Effector CD4-positive, alpha-beta T cell (primary cell): Measurements from ENCODE around the gene CDC34.
"Not testable (repeated sequence)": the region's sequence is repeated elsewhere in the genome, so short reads cannot be mapped to it uniquely, and the experiment has no call there.

Experiments
- DNase-seq: peaks from one replicate; pipeline ENCODE4 v3.0.0-alpha.2; 2020

CDC34 gene

DNA sequence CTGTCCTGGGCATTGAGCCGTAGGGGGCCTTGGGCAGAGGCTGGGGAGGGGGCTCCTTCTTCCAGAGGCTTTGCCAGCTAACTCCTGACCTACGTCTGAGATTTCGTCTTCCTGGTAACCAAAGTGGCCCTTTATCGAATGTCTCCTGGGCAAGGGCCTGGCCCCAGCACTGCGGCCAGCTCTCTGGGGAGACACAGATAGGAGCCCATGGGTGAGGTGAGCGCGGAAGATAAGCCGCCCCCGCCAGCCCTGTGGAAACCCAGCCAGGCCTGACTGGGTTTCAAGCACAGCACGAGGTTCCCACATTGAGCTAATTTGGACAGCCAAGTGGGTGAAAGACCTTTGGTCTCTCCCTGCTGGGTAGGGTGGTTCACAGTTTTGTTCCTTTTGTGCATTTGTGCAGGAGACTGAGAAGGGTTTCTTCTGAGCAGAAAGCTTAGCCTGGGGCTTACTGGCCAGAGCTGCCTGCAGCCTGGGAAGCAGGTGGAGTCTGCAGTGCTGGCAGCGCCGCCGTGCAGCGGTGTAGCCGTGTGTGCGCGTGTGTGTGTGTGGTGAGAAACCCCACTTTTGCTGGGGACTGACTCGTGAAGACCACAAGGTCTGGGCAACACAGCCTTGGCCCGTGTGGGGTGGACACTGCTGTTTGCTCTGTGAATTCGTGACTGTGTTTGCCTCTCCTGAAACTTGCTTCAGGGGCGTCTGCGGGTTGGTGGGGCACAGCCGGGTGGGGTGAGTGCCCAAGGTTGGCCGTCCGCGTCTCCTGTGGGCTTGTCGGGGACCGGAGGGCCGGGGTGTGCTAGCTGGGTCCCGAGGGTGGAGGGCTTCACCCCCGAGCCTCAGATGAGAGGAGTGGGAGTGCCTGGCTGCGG is 43.3 kb downstream of the CDC34 start:
- DNase-seq, result no peak

DNA sequence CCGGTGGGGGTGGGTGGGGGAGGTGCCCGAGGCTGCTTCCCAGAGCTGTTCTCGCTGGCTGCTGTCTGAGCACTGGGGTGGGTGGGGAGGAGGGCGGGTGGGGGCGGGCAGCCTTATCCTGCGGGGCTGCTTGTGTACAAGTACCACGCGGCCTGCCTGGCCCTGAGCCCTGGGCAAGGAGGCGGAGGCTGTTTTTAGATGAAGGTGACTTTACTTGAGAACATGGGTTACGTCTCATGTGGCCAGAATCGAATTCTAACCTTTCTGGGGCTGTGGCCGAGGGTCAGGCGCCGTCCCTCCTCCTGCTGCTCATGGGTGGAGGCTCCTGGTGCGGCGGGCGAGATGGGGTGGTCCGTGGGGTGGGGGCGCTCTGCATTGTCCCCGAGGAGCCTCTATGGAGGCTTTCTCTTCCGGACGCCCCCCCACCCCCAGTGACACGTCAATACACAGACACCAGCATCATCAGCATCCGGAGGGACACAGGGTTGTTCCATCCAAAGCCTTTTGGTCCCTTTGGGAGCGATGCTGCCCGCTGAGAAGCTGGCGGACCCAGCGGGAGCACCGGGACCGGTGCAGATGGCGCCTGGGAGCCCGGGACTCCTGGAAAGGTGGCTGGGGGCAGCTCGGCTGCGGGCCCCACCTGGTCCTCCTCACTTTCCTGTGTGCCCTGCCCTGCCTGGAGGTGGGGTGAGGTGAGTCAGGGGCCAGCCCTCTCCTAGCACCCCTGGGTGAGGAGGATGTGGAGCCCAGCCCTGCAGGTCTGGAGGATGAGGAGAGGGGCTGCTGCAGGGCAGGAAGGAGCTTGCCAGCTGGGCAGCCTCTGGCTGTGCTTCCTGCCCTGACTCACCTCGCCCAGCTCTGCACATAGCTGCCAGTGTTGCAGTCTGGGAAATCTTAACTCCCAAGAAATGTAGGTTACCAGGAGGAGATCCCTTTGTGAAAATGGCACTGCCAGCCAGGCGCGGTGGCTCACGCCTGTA is 44.3 kb downstream of the CDC34 start:
- no peak for DNase-seq

DNA sequence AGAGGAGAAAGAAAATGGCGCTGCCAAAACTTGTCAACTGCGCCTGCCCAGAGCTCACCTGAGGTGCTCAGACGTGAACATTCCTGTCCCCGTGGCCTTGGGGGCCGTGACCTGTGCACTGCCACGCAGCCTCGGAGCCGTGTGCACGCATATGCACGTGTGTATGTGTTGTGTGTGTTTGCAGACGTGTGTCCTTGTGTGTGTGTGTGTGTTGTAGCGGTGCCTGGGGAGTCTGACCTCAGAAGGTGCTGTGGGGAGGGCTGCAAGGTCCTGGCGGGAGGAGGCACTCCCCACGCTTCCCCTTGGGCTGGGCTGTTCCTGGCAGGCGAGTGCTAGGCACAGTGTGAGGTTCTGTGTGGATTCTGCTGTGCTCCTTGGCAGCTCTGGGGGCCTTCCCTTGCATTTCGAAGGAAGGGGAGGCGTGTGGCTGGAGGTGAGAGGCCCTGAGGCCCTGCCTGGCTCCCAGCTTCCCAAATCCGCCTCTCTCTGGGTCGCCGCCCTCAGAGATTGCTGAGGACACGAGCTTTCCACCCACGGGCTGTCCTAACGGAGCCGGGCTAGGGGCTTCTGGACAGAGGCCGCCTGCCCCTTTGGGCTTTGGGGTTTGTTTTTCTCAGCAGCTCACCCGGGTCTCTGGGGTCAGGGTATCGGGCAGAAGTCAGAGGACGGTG is 45.3 kb downstream of the CDC34 start:
- no peak for DNase-seq

GRCh38 chr19:577439-578392 is 46.2 kb downstream of the CDC34 start:
- no peak for DNase-seq

DNA sequence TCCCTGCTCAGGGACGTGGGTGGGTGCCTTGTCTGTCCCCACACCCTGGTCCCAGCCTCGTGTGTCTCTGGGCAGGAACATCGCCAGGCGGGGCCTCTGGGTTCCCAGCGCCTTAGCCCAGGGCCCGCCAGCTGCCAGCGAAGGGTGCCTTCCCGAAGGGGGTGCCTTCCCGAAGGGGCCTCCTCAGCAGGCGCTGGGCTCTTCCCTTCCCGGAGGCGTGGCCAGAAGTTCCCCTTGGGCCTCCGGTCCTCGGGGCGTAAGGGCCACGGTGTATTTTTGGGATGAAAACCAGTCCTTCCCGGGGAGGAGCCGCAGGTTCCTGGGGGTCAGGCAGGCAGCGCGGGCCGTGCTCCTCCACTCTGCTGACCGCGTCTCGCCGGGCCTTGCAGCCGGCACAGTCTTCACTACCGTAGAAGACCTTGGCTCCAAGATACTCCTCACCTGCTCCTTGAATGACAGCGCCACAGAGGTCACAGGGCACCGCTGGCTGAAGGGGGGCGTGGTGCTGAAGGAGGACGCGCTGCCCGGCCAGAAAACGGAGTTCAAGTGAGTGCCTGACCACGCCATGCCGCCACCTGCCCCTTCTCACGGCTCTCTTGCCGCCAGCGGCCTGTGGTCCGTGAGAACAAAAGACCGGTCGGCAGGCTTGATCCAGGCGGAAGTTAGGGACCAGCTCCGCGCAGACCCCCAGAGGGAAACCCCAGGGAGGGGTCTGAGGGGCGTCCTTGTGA is 47.7 kb downstream of the CDC34 start:
- DNase-seq, result no peak

GRCh38 chr19:579842-580155 is 48.2 kb downstream of the CDC34 start:
- no peak for DNase-seq

GRCh38 chr19:580274-580835 is 48.8 kb downstream of the CDC34 start:
- DNase-seq, result no peak

GRCh38 chr19:581399-582111 is 50.0 kb downstream of the CDC34 start:
- no peak for DNase-seq

GRCh38 chr19:582497-583197 is 51.1 kb downstream of the CDC34 start:
- no peak for DNase-seq

DNA sequence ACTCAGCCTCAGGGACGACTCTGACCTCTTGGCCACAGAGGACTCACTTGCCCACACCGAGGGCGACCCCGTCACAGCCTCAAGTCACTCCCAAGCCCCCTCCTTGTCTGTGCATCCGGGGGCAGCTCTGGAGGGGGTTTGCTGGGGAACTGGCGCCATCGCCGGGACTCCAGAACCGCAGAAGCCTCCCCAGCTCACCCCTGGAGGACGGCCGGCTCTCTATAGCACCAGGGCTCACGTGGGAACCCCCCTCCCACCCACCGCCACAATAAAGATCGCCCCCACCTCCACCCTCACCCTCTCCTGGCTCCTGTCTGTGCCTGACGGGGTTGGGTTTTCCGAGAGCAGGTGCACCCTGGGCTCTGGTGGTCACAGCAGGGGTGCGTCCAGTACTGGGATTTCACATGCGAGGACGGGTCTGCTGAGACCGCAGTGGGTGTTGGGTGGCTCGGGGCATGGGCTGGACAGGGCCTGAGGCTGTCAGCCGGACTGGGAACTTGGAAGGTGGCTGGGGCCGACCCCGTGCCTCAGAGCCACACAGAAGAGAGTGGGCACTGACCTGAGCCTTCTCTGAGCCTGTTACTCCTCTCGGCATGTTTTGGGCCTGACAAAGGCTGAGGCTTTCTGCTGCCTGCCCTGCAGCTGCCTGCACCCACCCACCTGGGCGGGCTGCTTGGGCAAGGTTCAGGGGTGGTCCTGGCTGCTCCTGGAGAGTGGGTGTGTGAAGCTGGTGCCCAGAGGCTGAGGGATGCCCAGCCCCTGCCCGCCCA is 51.8 kb downstream of the CDC34 start:
- no peak for DNase-seq

GRCh38 chr19:583968-584239 is 52.3 kb downstream of the CDC34 start:
- no peak for DNase-seq

- peak; percentile 61 for DNase-seq
These were observed 52.9 kb downstream of the CDC34 start for GRCh38 chr19:584240-585001.

DNA sequence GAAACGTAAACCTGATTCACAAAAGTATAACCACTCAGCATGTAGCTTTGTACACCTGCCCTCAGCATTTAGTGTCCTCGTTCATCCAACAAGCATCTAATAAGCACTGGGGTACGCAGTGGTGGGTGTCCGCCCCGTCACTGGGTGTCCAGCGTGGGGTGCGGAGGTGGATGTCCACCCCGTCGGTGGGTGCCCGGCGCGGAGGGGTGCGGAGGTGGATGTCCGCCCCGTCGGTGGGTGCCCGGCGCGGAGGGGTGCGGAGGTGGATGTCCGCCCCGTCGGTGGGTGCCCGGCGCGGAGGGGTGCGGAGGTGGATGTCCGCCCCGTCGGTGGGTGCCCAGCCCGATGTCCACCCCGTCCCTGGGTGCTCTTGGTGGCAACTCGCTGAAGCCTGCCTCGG is 53.6 kb downstream of the CDC34 start:
- DNase-seq, result not testable (repeated sequence)

DNA sequence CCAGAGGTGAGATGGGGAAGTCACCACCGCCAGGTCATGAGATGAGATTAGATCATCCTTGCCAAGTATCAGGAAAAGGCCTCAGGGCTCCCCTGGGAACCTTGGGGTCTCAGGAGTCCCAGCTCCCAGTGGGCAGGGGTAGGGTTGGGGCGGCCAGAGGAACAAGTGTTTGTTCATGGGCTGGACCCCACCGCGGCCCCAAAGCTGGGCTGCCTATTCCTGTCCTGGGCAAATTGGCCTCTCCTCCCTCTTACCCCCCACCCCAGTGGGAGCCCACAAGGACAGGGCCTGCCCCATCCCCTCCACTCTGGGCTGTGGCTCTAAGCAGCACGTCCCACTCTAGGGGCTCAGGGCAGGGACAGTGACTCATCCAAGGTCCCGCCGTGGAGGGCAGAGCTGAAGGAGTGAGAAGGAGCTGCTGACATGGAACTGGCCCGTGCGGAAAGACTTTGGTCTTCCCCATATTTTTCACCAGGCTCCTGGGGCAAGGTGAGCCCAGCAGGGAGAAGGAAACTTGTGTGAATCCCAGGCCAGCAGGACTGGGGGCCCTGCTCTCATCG is 54.1 kb downstream of the CDC34 start:
- no peak for DNase-seq

DNA sequence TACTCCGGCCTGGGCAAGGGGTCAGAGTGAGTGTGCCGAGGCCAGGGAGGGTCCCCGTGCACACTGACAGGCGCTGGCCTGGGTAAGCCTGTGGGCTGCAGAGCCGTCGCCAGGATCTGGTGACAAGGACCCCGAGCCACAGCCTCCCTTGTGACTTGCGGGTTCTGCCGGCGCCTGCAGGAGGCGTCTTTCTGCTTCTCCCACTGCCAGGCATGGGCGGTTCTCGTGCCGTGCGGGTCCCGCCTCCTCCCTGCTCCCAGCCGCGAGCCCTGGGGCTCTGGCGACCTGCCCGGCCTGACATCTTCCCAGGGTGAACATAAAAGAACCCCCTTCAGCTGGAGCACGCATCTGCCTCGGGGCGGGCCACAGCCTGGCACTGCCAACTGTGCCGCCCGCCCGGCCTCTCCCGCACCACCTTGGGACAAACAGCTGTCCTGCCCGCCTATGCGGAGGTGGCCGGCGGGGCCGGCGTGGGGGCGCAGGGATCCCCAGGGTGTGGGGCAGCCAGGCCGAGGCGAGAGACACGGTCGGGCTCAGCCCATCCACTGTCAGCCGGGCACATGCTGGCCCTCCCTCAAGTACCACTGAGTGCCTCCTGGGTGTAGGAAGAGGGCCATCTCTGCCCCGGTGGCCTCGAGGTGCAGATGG is 56.7 kb downstream of the CDC34 start:
- peak; percentile 44 for DNase-seq

GRCh38 chr19:588741-589692 is 57.5 kb downstream of the CDC34 start:
- no peak for DNase-seq
